Smooth muscle cell (in vitro differentiated cells): ENCODE data around the gene RNF138. TPM values are rescaled to one million over a fixed set of nuclear protein-coding genes. Genes with fewer than 3 reads are reported as not detected.
"Not testable (repeated sequence)": the region's sequence is repeated elsewhere in the genome, so short reads cannot be mapped to it uniquely, and the experiment has no call there.

ENCODE experiments used
- DNase-seq: peaks from one replicate; lab custom pipeline; 2025; ENCODE audit not compliant: unreplicated experiment; lab: John Stamatoyannopoulos, UW
- H2AFZ ChIP-seq: fragments of 200-600 bp; sonication (generic); 2 replicates; pipeline ENCODE4 v1.6.0; 2016; ENCODE audit warnings: antibody characterized with exemption, low read depth, mild to moderate bottlenecking
- H3F3A ChIP-seq: fragments of 200-600 bp; sonication (generic); 2 replicates; pipeline ENCODE4 v1.6.0; 2017; ENCODE audit warnings: antibody characterized with exemption, low read depth
- H3K27ac ChIP-seq: fragments of 200-600 bp; sonication (generic); 2 replicates; pipeline ENCODE4 v1.5.1; 2016; ENCODE audit warnings: low read depth, mild to moderate bottlenecking
- H3K27me3 ChIP-seq: fragments of 200-600 bp; sonication (generic); 2 replicates; pipeline ENCODE4 v1.6.1; 2016; ENCODE audit warnings: low read depth, mild to moderate bottlenecking
- H3K36me3 ChIP-seq: fragments of 200-600 bp; sonication (generic); 2 replicates; pipeline ENCODE4 v1.5.1; 2016; ENCODE audit warnings: low read depth
- H3K4me1 ChIP-seq: fragments of 200-600 bp; sonication (generic); 2 replicates; pipeline ENCODE4 v1.5.1; 2016; ENCODE audit warnings: low read depth
- H3K4me2 ChIP-seq: fragments of 200-600 bp; sonication (generic); 2 replicates; pipeline ENCODE4 v1.6.0; 2016; ENCODE audit warnings: mild to moderate bottlenecking
- H3K4me3 ChIP-seq: fragments of 200-600 bp; sonication (generic); 2 replicates; pipeline ENCODE4 v1.5.1; 2016; ENCODE audit warnings: mild to moderate bottlenecking
- H3K79me2 ChIP-seq: fragments of 200-600 bp; sonication (generic); 2 replicates; pipeline ENCODE4 v1.6.0; 2016; ENCODE audit warnings: low read depth, mild to moderate bottlenecking
- H3K9ac ChIP-seq: fragments of 200-600 bp; sonication (generic); 2 replicates; pipeline ENCODE4 v1.6.0; 2016; ENCODE audit warnings: low read depth
- H3K9me3 ChIP-seq: fragments of 200-600 bp; sonication (generic); replicated peaks from 2 replicates; pipeline ENCODE4 v1.5.1; 2016; ENCODE audit warnings: low read depth
- H4K20me1 ChIP-seq: fragments of 200-600 bp; sonication (generic); 2 replicates; pipeline ENCODE4 v1.6.0; 2016; ENCODE audit warnings: low read depth
- WGBS: methylation state at CpG from one replicate; pipeline ENCODE4 v1.1.7; 2016; ENCODE audit warnings: low lambda C conversion rate; 5-methylcytosine and 5-hydroxymethylcytosine counted together
- polyA plus RNA-seq: library from polyadenylated mRNA; unstranded; fragments of >200 nt; fragmentation: Nextera tagmentation; extraction: Ambion mirVana; gene quantifications from 2 replicates; pipeline ENCODE4 v1.2.1, GENCODE V29; 2016
- total RNA-seq: library from RNA; depleted of rRNA; stranded (reverse); fragments of >200 nt; gene quantifications from 2 replicates; pipeline ENCODE4 v1.2.3, GENCODE V29; 2014
- TF ChIP-seq, protein P1 (sequence below): fragments of 200-600 bp; sonication (generic); IDR thresholded peaks from 2 replicates; pipeline ENCODE4 v1.5.1; 2017; ENCODE audit warnings: borderline replicate concordance, mild to moderate bottlenecking, antibody characterized with exemption; ENCODE audit not compliant: insufficient read depth, poor library complexity, severe bottlenecking

RNF138 gene
- total and polyA plus RNA-seq, 2 experiments from 2014 or later = 10.2 to 15.6 TPM

DNA sequence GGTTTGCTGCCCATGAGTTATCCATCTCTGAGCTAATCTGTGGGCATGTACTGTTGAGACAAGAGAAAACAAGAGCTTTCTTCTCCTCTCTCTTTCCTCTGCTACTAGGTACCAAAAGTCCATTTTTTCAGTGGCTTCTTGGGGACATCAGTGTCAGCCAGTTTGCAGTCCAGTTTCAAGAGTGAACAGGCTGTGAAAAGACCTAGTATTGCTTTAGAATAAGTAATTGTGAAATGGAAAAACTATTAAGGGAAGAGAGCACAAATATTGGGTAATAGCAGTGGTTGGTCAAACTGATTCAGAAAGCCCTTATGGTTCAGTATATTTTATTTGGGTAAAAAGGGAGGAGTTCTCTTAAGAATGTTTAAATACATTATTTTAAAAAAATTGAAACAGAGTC is 65.2 kb downstream of the RNF138 start:
- no peak for DNase-seq
- H3K4me2 ChIP-seq = no peak overlapping the region
- H3K4me1 ChIP-seq = no peaks in the 10 kb centered on the region
- no peaks in the 10 kb centered on the region for H3K9me3 ChIP-seq
- no peak overlapping the region for H2AFZ ChIP-seq
- H3K27me3 ChIP-seq = no peaks in the 10 kb centered on the region
- no peak overlapping the region for H3K27ac ChIP-seq
- TF ChIP-seq, protein P1, sequence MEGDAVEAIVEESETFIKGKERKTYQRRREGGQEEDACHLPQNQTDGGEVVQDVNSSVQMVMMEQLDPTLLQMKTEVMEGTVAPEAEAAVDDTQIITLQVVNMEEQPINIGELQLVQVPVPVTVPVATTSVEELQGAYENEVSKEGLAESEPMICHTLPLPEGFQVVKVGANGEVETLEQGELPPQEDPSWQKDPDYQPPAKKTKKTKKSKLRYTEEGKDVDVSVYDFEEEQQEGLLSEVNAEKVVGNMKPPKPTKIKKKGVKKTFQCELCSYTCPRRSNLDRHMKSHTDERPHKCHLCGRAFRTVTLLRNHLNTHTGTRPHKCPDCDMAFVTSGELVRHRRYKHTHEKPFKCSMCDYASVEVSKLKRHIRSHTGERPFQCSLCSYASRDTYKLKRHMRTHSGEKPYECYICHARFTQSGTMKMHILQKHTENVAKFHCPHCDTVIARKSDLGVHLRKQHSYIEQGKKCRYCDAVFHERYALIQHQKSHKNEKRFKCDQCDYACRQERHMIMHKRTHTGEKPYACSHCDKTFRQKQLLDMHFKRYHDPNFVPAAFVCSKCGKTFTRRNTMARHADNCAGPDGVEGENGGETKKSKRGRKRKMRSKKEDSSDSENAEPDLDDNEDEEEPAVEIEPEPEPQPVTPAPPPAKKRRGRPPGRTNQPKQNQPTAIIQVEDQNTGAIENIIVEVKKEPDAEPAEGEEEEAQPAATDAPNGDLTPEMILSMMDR = no peak
- H3K36me3 ChIP-seq = no peaks in the 10 kb centered on the region
- H3K9ac ChIP-seq = no peak overlapping the region
- no peaks in the 10 kb centered on the region for H3K79me2 ChIP-seq
- H3K4me3 ChIP-seq = no peak overlapping the region
- H4K20me1 ChIP-seq = no peaks in the 10 kb centered on the region
- no peaks in the 10 kb centered on the region for H3F3A ChIP-seq

DNA sequence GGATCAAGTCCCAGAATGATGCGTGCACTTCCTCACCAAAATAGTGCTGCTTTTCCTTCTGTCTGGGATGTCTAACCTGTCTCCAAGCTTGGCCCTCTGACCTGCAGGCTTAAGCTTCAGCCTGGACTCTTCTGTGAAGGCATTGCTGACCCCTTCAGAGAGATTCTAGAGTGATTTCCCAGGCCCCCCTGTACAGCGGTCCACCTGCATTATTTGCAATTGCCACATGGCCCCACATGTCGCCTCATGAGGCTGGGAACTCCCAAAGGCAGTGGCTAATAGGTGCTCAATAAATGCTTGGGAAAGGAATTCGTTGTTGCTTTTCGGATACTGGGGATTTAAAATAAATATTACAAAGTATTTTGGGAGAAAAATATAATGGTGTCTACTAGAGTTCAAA is 65.9 kb downstream of the RNF138 start:
- H3K4me2 ChIP-seq = peak overlapping the region; percentile 77

DNA sequence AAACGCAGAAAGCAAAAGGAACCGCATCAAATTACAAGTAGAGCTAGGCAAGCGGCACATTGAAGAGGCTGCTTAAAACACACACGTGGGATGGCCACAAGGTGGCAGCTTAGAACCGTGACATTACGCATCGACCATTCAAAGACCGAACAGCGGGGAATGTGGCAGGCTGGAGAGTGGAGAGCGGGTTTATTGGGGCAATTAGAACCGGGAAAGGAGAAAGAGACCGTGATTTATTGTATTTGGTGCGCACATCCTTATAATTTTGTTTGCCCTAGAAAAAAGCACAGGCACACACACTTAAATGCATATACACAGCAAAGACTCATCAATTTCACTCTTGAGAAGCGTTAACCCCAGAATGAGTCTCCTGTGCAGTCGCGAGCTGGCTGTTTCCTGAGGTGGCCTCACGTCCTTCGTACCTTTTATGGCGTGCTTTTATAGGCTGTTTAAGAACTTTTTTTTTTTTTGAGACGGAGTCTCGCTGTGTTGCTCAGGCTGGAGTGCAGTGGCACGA is 66.5 kb downstream of the RNF138 start:
- Histone ChIP-seq H3K4me1 (no peaks in the 10 kb centered on the region), H3K79me2 (no peaks in the 10 kb centered on the region), H3K36me3 (no peaks in the 10 kb centered on the region), H3F3A (no peaks in the 10 kb centered on the region), H3K9me3 (no peaks in the 10 kb centered on the region), H2AFZ (peak overlapping the region; percentile 35), H3K4me3 (peak overlapping the region; percentile 39), H3K9ac (no peak overlapping the region), H3K27me3 (no peaks in the 10 kb centered on the region), H4K20me1 (no peaks in the 10 kb centered on the region), H3K4me2 (peak overlapping the region; percentile 77), H3K27ac (no peak overlapping the region)
- DNase-seq = peak; percentile 6
- WGBS = 12% methylated on average over 22 of the region's 22 CpGs
- TF ChIP-seq, protein P1 = peak; percentile 78

More for the DNA sequence above, 65.9 kb downstream of the RNF138 start:
- no peak for DNase-seq
- Histone ChIP-seq H3K9ac (no peak overlapping the region), H3F3A (no peaks in the 10 kb centered on the region), H3K27ac (no peak overlapping the region), H4K20me1 (no peaks in the 10 kb centered on the region), H3K4me1 (no peaks in the 10 kb centered on the region), H3K36me3 (no peaks in the 10 kb centered on the region), H2AFZ (peak overlapping the region; percentile 35), H3K4me3 (no peak overlapping the region), H3K79me2 (no peaks in the 10 kb centered on the region), H3K9me3 (no peaks in the 10 kb centered on the region), H3K27me3 (no peaks in the 10 kb centered on the region)
- WGBS = 81% methylated on average over 5 of the region's 5 CpGs
- TF ChIP-seq, protein P1 = no peak

DNA sequence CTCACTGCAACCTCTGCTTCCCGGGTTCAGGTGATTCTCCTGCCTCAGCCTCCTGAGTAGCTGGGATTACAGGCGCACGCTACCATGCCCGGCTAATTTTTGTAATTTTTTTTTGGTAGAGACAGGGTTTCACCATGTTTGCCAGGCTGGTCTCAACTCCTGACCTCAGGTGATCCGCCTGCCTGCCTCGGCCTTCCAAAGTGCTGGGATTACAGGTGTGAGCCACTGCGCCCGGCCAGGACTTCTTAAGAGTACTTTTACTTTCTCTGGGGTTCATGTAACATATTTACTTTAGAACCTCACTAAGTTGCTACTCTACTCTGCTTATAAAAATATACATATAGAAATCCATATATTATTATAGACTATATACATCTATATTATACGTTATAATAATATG is 67.0 kb downstream of the RNF138 start:
- H3K4me1 ChIP-seq, H4K20me1 ChIP-seq, H2AFZ ChIP-seq, H3K9ac ChIP-seq, H3K36me3 ChIP-seq, DNase-seq, H3K9me3 ChIP-seq, H3K79me2 ChIP-seq, H3K27ac ChIP-seq, H3K27me3 ChIP-seq, H3F3A ChIP-seq: not testable (repeated sequence)
- H3K4me3 ChIP-seq = peak overlapping the region; percentile 39
- H3K4me2 ChIP-seq = peak overlapping the region; percentile 77
- WGBS = 92% methylated on average over 9 of the region's 9 CpGs
